GM12873 (cell line): ENCODE measurements around the gene PPFIBP2.

ENCODE experiments used
- TF ChIP-seq, protein P1 (sequence below): IDR thresholded peaks from 2 replicates; pipeline ENCODE4 v1.5.1; 2012; ENCODE audit warnings: low read depth, mild to moderate bottlenecking, moderate library complexity, low read length, control low read depth; ENCODE audit not compliant: insufficient read depth; ENCODE audit errors: missing control alignments

The PPFIBP2 gene

DNA sequence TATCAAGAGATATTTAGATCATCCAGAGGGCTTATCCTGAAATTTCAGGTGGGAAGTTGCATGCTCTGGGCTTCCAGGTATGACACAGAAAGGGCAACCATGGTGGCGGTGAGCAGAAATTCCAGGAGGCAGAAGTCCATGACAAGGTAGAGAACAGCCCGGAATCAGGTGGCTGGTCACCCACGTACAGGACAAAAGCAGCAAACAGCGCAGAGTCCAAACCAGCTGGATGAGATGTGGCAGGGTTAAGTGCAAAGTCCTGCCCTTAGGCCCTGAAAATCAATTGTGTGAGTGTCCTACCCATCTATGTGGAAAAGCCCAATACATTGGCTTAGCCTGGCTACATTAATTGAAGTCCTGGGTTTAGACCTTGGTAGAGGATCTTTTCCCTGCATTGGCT is 11.6 kb downstream of the PPFIBP2 start:
- TF ChIP-seq, protein P1, sequence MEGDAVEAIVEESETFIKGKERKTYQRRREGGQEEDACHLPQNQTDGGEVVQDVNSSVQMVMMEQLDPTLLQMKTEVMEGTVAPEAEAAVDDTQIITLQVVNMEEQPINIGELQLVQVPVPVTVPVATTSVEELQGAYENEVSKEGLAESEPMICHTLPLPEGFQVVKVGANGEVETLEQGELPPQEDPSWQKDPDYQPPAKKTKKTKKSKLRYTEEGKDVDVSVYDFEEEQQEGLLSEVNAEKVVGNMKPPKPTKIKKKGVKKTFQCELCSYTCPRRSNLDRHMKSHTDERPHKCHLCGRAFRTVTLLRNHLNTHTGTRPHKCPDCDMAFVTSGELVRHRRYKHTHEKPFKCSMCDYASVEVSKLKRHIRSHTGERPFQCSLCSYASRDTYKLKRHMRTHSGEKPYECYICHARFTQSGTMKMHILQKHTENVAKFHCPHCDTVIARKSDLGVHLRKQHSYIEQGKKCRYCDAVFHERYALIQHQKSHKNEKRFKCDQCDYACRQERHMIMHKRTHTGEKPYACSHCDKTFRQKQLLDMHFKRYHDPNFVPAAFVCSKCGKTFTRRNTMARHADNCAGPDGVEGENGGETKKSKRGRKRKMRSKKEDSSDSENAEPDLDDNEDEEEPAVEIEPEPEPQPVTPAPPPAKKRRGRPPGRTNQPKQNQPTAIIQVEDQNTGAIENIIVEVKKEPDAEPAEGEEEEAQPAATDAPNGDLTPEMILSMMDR = no peak

DNA sequence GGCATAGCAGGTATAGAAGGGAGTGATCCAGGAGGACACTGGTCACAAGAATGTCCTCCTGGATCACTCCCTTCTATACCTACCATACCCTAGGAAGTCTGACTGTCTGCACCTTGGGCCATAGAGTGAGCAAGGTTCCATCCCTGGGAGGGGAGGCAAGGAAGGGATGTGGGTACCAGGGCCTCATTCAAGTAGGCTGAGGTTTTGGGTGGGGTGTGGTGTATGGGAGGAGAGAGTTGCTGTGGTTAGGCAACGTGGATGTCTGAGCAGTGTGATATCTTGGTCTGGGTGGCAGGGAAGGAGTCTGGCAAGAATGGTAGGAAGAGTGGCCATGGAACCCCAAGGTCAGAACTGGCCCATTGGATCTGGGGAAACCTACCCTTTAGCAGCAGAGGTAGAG is 13.2 kb downstream of the PPFIBP2 start:
- TF ChIP-seq, protein P1 = no peak

DNA sequence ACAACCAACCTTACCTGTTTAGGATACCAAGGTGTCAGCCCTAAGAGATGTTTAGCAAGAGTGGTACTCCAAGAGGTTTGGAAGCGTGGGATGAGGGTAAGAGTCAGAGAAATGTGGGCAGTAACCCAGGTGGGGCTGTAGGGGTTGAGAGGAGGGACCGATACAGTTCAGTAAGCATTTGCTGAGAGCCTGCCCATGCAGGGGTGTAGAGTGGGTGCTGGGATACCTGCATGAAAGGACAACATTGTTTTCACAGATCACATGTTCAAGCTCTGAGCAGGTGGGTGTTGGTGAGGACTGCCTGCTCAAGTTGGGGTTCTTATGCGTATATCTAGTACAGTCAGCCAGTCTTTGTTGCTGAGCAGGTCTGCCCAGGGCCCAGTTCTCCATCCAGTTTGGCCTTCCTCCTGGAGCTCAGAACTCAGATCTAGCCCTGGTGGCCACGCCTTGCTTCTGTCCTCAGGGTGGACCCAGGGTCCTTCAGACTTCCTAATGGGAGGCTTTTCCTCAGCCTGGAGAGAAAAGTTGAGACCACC is 14.8 kb downstream of the PPFIBP2 start:
- TF ChIP-seq, protein P1 = no peak

DNA sequence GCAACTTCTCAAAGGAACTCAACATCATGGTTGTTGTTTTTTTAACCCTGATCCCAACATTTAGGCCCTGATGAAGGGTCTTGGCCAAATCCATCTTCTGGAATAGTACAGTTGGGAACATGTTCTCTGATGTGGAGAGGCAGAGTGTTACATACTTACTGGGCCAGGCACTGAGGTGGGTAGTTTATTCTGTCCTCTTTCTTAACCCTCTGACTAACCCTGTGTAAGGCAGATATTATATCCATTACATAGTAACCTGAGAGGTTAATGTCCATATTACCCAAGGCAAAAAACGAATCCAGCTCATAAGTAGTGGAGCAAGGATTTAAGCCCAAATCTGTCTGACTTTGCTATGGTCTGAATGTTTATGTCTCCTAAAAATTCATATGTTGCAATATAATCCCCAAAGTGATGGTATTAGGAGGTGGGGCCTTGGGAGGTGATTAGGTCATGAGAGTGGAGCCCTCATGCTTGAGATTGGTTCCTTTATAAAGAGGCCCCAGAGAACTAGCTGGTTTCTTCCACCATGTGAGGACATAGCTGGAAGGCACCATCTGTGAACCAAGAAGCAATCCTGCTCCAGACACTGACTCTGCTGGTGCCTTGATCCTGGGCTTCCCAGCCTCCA is 16.3 kb downstream of the PPFIBP2 start:
- TF ChIP-seq, protein P1 = no peak

DNA sequence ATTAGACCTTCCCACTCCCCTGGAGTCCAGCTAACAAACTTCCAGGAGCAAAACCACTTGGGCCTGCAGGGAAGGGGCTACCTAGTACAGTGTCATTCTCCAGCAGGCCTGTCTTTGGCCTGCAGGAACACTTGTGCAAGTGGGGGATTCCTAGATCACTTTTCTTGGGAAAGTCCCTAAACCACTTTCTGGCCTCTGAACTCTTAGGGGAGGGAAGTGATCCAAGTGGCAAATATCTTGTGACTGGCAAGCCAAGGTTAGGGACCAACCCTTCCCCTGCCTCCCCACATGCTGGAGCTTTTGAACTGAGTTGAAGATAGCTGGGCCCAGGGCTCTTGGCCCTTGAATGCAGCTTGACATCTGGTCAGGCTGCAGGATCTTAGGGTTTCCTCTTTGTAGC is 17.2 kb downstream of the PPFIBP2 start:
- TF ChIP-seq, protein P1 = no peak

DNA sequence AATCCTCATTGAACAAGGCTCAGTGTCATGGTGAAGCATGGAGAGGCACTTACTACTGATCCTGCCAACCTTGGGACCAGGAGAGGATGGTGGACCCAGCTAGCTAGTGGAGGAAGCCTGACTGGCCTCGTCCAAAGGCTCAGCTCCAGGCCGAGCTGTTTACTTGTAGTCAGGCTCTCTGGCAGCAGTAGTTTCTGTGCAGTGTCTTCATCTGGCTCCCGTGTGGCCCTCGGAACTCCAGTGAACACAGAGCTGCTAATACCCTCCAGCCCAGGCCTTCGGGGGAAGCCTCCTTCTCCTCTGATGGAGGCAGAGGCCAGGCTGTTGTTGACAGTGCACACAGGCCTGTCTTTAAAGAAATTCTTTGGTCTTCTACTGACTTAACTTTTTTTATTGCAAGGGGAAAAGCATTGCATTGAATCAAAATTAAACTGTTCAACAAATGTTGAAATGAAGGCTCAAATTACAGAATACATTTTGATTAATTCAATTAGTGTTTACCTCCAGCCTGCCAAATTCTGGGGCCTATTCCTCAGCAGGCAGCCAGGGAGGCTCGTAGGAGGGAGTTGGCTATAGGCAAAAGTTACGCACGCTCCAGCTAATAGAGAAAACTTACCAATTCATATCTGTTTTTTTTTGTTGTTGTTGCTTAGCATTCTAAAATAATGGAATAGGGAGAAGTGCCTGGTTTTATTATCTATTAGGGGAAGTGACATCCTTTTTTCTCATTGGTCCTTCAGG is 18.8 kb downstream of the PPFIBP2 start:
- TF ChIP-seq, protein P1 = no peak

DNA sequence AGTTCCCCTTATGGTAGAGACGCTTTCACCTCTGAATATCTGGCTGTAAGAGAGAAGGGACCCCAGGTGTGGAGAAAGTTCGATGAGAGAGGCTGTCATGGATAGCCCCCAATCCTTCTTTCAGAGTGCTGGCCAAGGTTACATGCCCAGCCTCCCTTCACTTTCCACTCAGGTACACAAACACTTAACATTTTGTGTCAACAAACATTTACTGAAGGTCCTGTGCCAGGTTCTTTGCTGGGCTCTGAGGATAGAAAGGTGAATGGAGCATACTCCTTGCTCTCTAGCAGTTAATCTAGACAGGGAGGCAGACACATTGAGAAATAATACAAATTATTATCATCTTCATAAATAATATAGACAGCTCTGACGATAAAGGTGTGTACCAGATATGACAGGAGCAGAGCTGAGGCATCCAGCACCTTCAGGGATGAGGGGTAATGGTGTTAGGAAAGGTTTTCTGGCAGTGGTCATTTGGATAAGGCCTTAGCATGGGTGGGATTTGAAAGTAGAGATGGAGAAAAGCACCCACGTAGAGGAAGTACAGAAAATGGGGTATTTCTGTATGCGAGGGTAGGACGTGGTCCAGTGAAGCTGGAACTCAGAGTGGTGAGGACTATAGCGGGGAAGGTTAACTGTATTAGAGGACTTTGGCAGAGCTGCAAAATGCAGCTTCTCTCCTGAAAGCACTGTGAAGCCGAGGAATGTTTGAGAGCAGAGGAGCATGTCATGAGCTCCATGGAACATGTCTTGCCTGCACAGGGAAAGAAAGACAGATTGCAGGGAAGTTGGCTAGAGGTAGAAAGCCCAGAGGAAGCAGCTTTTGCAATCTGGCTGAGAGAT is 19.6 kb downstream of the PPFIBP2 start:
- TF ChIP-seq, protein P1 = no peak
